LoVo (cell line): ENCODE measurements around the gene DNAH5.
"Not testable (repeated sequence)": the region's sequence is repeated elsewhere in the genome, so short reads cannot be mapped to it uniquely, and the experiment has no call there.

Source experiments
- DNase-seq: peaks from one replicate; pipeline ENCODE4 v3.0.0-alpha.2; 2016; ENCODE audit warnings: low spot score

Gene DNAH5

DNA sequence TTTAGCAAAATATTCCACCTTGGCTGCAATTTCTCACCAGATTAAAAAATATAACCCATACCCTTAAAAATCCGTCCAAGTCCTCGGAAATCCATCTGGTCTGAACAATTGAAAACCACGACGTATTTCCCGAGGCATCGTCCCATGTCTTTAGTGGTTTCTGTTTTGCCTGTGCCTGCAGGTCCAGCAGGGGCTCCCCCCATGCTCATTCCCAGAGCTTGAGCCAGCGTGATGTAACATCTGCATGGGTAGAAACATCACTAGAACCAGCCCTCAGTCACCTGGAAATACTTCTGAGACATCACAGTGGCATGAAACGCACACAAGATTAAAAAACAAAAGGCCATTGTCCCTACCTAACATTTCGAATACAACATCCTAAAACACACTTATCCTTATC, 114.0 kb downstream of the DNAH5 start:
- no peak for DNase-seq

GRCh38 chr5:13821366-13821765, 123.1 kb downstream of the DNAH5 start:
- DNase-seq, result no peak

DNA sequence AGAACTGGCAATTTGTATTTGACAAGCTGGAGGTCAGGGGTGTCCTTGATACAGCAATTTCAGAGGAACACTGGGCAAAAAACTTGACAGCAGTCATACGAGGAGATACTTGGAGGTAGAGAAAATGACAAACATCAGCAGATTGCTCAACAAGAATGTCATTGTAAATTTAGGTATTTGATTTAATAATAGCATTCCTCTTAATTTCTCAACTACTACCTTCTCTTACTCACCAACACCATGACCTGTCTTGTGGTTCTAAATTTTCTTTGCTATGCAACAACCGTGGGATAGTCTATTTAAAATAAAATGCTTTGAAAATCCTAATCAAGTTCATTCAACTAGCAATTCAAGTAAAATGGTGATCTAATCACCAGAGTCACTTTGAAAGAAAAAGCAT, 128.4 kb downstream of the DNAH5 start:
- no peak for DNase-seq

DNA sequence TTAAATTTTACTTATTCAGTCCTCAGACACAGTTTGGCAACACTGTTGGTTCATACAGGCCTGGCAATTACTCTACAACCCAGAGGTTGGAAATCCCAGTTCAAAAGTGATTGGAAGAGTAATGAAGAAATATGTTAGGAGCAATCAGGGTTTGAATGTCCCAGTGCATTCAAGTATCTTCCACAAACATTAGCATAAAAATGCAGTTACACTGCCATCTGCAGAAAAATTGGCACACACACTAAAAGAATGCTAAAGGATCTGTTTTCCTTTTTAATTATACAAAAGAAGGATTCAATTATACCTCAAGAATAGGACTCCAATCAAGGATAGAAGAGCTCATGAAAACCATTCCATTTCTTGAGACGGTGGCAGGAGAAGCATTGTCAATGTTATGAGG, 130.2 kb downstream of the DNAH5 start:
- DNase-seq, result no peak

- DNase-seq, result no peak
Measured at GRCh38 chr5:13809921-13810320, 134.6 kb downstream of the DNAH5 start.

DNA sequence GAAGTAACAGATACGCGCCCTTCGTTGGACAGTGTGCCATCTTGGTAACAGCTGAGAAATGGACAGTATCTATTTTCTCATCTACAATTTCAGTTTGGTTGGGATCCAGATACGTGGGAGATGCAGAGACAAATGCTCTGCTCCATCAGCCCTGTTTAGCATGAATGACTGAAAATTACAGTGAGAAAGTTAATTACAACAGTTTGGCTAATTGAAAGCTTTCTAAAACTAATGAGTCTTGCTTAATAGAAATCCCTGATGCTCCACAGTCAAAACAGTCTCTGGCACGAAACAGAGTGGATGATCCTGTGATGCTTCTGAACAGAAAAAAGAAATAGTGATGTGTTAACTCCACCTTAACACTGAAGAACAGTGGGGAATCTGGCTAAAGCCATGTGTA, 140.2 kb downstream of the DNAH5 start:
- DNase-seq, result no peak

GRCh38 chr5:13798569-13798968, 145.9 kb downstream of the DNAH5 start:
- DNase-seq, result not testable (repeated sequence)

DNA sequence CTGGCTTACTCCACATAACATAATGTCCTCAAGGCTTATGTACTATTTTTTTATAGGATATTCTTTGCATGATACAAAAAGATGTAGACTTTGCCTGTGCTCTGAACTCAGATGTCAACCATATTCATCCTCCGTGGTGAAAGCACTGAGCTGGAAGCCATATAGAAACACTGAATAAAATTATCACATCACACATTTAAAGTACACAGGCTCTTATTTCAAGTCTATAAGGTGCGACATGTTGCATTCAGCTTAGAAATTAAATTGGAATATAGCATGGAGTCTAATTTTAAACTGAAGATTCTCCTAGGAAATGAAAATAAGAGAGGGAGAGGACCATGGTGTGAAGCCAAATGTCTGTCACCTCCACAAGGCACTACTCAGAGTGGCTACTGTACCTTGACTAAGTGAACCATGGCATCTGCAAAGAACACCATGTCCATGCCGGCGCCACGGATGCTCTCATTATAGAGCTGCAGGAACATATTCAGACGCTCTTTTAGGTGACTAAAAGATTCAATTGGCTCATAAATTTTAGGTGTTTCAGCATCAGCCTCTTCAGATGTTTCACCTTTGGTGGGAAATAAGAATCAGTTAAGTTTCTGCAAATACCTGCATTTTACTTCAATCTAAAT, 158.6 kb downstream of the DNAH5 start:
- no peak for DNase-seq

GRCh38 chr5:13783726-13784125, 160.8 kb downstream of the DNAH5 start:
- DNase-seq, result no peak

DNA sequence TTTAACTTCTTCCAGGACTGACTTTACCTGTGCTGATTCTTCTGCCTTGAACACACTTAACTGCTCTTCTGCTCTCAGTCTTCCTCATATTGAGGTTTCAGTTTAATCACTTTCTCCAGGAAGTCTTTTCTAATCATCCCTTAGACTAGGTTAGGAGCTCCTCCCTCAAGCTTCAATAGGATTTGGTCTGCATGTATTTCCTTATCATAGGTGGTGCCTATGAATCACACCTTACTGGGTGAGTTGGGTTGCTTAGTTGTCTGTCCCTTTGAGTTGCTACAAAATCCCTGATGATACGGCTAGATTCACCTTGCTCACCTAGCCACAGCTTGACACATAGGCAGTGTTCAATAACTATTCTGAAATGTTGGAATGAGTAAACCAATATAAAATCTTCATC, 164.4 kb downstream of the DNAH5 start:
- DNase-seq, result no peak

- DNase-seq, result no peak
Measured at GRCh38 chr5:13773649-13774048, 170.8 kb downstream of the DNAH5 start.

GRCh38 chr5:13771011-13771571, 173.4 kb downstream of the DNAH5 start:
- no peak for DNase-seq

GRCh38 chr5:13766236-13766635, 178.3 kb downstream of the DNAH5 start:
- no peak for DNase-seq

GRCh38 chr5:13763719-13764118, 180.8 kb downstream of the DNAH5 start:
- no peak for DNase-seq

- no peak for DNase-seq
Measured at GRCh38 chr5:13749766-13750165, 194.7 kb downstream of the DNAH5 start.

GRCh38 chr5:13746026-13746425, 198.5 kb downstream of the DNAH5 start:
- DNase-seq, result no peak

- DNase-seq, result no peak
Measured at GRCh38 chr5:13745508-13745907, 199.0 kb downstream of the DNAH5 start.

DNA sequence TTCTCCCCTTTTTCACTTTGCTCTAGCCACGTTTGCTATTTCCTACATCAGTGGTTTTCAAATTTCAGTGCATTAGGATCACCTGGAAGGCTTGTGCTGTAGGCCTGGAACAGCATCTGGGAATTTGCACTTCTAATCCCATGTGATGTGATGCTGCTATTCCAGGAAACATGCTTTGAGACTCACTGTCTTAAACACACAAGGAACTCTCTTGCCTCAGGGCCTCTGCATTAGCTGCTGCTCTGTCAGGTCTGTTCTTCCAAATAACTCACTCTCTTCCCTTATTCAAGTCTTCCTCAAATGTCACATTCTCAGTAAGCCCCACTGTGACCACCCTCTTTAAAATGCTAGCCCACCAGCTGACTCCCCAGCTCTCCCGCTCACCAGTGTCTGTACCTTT, 204.0 kb downstream of the DNAH5 start:
- DNase-seq, result no peak

- no peak for DNase-seq
Measured at GRCh38 chr5:13739479-13739878, 205.0 kb downstream of the DNAH5 start.

- DNase-seq, result no peak
Measured at GRCh38 chr5:13735691-13736090, 208.8 kb downstream of the DNAH5 start.

GRCh38 chr5:13731121-13731628, 213.3 kb downstream of the DNAH5 start:
- no peak for DNase-seq

GRCh38 chr5:13708906-13709305, 235.6 kb downstream of the DNAH5 start:
- no peak for DNase-seq

DNA sequence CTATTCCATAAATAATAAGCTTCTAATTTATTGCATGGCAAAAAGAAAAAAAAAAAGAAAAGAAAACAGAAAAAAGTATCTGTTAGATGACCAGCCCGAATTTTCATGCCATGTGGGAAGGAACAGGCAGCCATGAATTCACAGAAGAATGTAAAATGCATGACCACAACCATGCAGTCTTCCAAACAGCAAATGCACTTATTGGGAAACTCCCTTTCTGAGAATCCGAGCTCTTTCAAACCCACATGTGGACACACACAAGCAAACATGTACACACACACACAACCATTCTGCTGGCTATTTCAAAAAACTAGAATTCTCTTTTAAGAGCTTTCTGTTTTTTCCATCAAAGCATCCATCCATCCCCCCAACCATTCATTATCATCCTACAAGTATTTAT, 236.1 kb downstream of the DNAH5 start:
- no peak for DNase-seq

- no peak for DNase-seq
Measured at GRCh38 chr5:13704396-13704795, 240.1 kb downstream of the DNAH5 start.
